ENCODE measurements around the gene TOMM34.

- no peak for TF ChIP-seq EZH2 (IDR thresholded peaks at IDR 0.05; ENCODE audit: insufficient read depth, low read length)
- no peak for TF ChIP-seq CTCF (IDR thresholded peaks at IDR 0.05; ENCODE audit: insufficient read depth, low read depth, low read length)
These were observed 13.8 kb downstream of the TOMM34 start for GRCh38 chr20:44946271-44946852.

All from astrocyte (in vitro differentiated cells and primary cell).